Caco-2 (cell line): Measurements from ENCODE around the gene SOD3. TPM values are rescaled to one million over a fixed set of nuclear protein-coding genes. Genes with fewer than 3 reads are reported as not detected.

ENCODE experiments used
- BruUV-seq: library from RNA; stranded (reverse); fragments of 400-500 nt; replicated peaks from 2 replicates; lab custom pipeline; 2021; lab: Mats Ljungman, UMichigan
- CTCF ChIA-PET: fragments of 300-600 bp; sonication (Branson Sonifier 250); formaldehyde crosslinking; loops from one replicate; lab custom pipeline; 2022; ENCODE audit warnings: antibody characterized with exemption; lab: Charles Lee
- POLR2A ChIA-PET: fragments of 300-600 bp; sonication (Branson Sonifier 250); formaldehyde crosslinking; loops from one replicate; lab custom pipeline; 2022; ENCODE audit warnings: antibody characterized with exemption; lab: Charles Lee
- DNase-seq, 2 experiments: peaks; one replicate each; pipeline versions ENCODE4 v3.0.0 to v3.0.0-alpha.2; 2020 to 2022
- H3K27me3 ChIP-seq: replicated peaks from 2 replicates; pipeline ENCODE4 v1.6.0; 2011; ENCODE audit warnings: low read length; ENCODE audit not compliant: control insufficient read depth, insufficient read depth
- H3K36me3 ChIP-seq: 2 replicates; pipeline ENCODE4 v1.5.1; 2011; ENCODE audit warnings: low read length; ENCODE audit not compliant: control insufficient read depth, insufficient read depth
- H3K4me1 ChIP-seq: fragments of 250-450 bp; sonication (Bioruptor Pico); 2 replicates; pipeline ENCODE4 v1.5.1; 2020; ENCODE audit warnings: mild to moderate bottlenecking
- H3K4me3 ChIP-seq: 2 replicates; pipeline ENCODE4 v1.5.1; 2011; ENCODE audit warnings: low read depth, mild to moderate bottlenecking, control low read depth, low read length
- H3K9me3 ChIP-seq: fragments of 250-450 bp; sonication (Bioruptor Pico); 2 replicates; pipeline ENCODE4 v1.5.1; 2020; ENCODE audit warnings: mild to moderate bottlenecking, moderate library complexity
- H3K27ac Mint-ChIP-seq: one replicate; pipeline ENCODE4 v1.8.0; 2022; ENCODE audit warnings: mixed read lengths; ENCODE audit not compliant: unreplicated experiment
- H3K27me3 Mint-ChIP-seq: one replicate; pipeline ENCODE4 v1.8.0; 2022; ENCODE audit warnings: mixed read lengths; ENCODE audit not compliant: insufficient read depth, unreplicated experiment
- H3K36me3 Mint-ChIP-seq: one replicate; pipeline ENCODE4 v1.8.0; 2022; ENCODE audit warnings: mild to moderate bottlenecking, mixed read lengths; ENCODE audit not compliant: insufficient read depth, unreplicated experiment
- H3K4me1 Mint-ChIP-seq: one replicate; pipeline ENCODE4 v1.8.0; 2022; ENCODE audit warnings: low read depth, mixed read lengths; ENCODE audit not compliant: unreplicated experiment
- H3K4me3 Mint-ChIP-seq: one replicate; pipeline ENCODE4 v1.8.0; 2022; ENCODE audit warnings: mild to moderate bottlenecking, moderate library complexity, mixed read lengths; ENCODE audit not compliant: unreplicated experiment
- H3K9me3 Mint-ChIP-seq: one replicate; pipeline ENCODE4 v1.8.0; 2022; ENCODE audit warnings: mixed read lengths; ENCODE audit not compliant: unreplicated experiment
- CTCF ChIP-seq, 2 experiments: fragments of 200-600 bp in 1 of 2; IDR thresholded peaks; 1 replicate in 1 of 2; 2 replicates in 1 of 2; pipeline versions ENCODE4 v1.5.1 to v1.8.0; 2011 to 2022; ENCODE audit warnings: antibody characterized with exemption in 1 of 2, control low read depth in 1 of 2, inconsistent platforms in 1 of 2, low read depth in 1 of 2, low read length in 1 of 2, mild to moderate bottlenecking in 1 of 2, moderate library complexity in 1 of 2; ENCODE audit not compliant: insufficient read depth in 1 of 2, severe bottlenecking in 1 of 2, unreplicated experiment in 1 of 2
- intact Hi-C: fragments of 100-400 bp; cut with micrococcal nuclease; formaldehyde crosslinking; loops from one replicate; pipeline ENCODE4 v1.10.0; 2022; ENCODE audit not compliant: unreplicated experiment
- total RNA-seq: library from RNA; stranded (reverse); gene quantifications from 2 replicates; pipeline ENCODE4 v1.2.3, GENCODE V29; 2022

Gene SOD3
- total RNA-seq, 1 experiment from 2014 or later = 6.6 TPM

GRCh38 chr4:24806206-24806990, 11.0 kb downstream of the SOD3 start:
- BruUV-seq = no TSS peak
- no peaks in the 10 kb centered on the region for H3K36me3 ChIP-seq
- H3K4me3 Mint-ChIP-seq = no peak overlapping the region
- H3K27me3 Mint-ChIP-seq = no peaks in the 10 kb centered on the region
- no peaks in the 10 kb centered on the region for H3K4me1 ChIP-seq
- ChIA-PET CTCF (no interaction called here), POLR2A (interaction anchor here (0.7 kb wide), 1 partner anchor 15 kb away, joined by 3 read pairs; no protein-coding TSS in a partner anchor)
- no peaks in the 10 kb centered on the region for H3K9me3 Mint-ChIP-seq
- H3K27me3 ChIP-seq = no peaks in the 10 kb centered on the region
- no peak overlapping the region for H3K27ac Mint-ChIP-seq
- H3K36me3 Mint-ChIP-seq = no peaks in the 10 kb centered on the region
- H3K9me3 ChIP-seq = no peaks in the 10 kb centered on the region
- TF ChIP-seq CTCF (IDR thresholded peaks at IDR 0.05; ENCODE audit: insufficient read depth in 1 of 2, low read depth in 1 of 2, low read length in 1 of 2, severe bottlenecking in 1 of 2, unreplicated experiment in 1 of 2) = no peak
- H3K4me3 ChIP-seq = no peak overlapping the region
- intact Hi-C loops = no loop called here
- peaks cover 10% of the 10 kb centered on the region for H3K4me1 Mint-ChIP-seq
- DNase-seq = no peak

- H3K27me3 ChIP-seq = no peaks in the 10 kb centered on the region
- POLR2A ChIA-PET = interaction anchor here (0.7 kb wide), 1 partner anchor 14 kb away, joined by 3 read pairs; no protein-coding TSS in a partner anchor
- H3K4me3 ChIP-seq = no peak overlapping the region
- no peaks in the 10 kb centered on the region for H3K4me1 ChIP-seq
- H3K36me3 ChIP-seq = no peaks in the 10 kb centered on the region
- no TSS peak for BruUV-seq
- peaks cover 12% of the 10 kb centered on the region for H3K9me3 Mint-ChIP-seq
- no peak overlapping the region for H3K4me3 Mint-ChIP-seq
- intact Hi-C loops = no loop called here
- no peaks in the 10 kb centered on the region for H3K36me3 Mint-ChIP-seq
- DNase-seq = no peak
- H3K9me3 ChIP-seq = no peaks in the 10 kb centered on the region
- H3K27me3 Mint-ChIP-seq = no peaks in the 10 kb centered on the region
- H3K27ac Mint-ChIP-seq = no peak overlapping the region
- H3K4me1 Mint-ChIP-seq = peaks cover 10% of the 10 kb centered on the region
- TF ChIP-seq CTCF (IDR thresholded peaks at IDR 0.05; ENCODE audit: insufficient read depth in 1 of 2, low read depth in 1 of 2, low read length in 1 of 2, severe bottlenecking in 1 of 2, unreplicated experiment in 1 of 2) = no peak
- CTCF ChIA-PET = no interaction called here
Observed at GRCh38 chr4:24807611-24808010, 12.2 kb downstream of the SOD3 start.

GRCh38 chr4:24808261-24808660, 12.9 kb downstream of the SOD3 start:
- Histone ChIP-seq H3K27me3 (no peaks in the 10 kb centered on the region), H3K4me3 (no peak overlapping the region), H3K4me1 (no peaks in the 10 kb centered on the region), H3K36me3 (no peaks in the 10 kb centered on the region), H3K9me3 (no peaks in the 10 kb centered on the region)
- no peak overlapping the region for H3K4me3 Mint-ChIP-seq
- H3K27me3 Mint-ChIP-seq = no peaks in the 10 kb centered on the region
- BruUV-seq = no TSS peak
- intact Hi-C loops = no loop called here
- H3K27ac Mint-ChIP-seq = no peak overlapping the region
- POLR2A ChIA-PET = no interaction called here
- DNase-seq = no peak
- no peaks in the 10 kb centered on the region for H3K36me3 Mint-ChIP-seq
- CTCF ChIA-PET = no interaction called here
- peaks cover 15% of the 10 kb centered on the region for H3K9me3 Mint-ChIP-seq
- peaks cover 10% of the 10 kb centered on the region for H3K4me1 Mint-ChIP-seq
- no peak for TF ChIP-seq CTCF (IDR thresholded peaks at IDR 0.05; ENCODE audit: insufficient read depth in 1 of 2, low read depth in 1 of 2, low read length in 1 of 2, severe bottlenecking in 1 of 2, unreplicated experiment in 1 of 2)
